ENCODE measurements around the gene B4GALT4.
"Not testable (repeated sequence)": the region's sequence is repeated elsewhere in the genome, so short reads cannot be mapped to it uniquely, and the experiment has no call there.

The B4GALT4 gene

GRCh38 chr3:119195151-119195476 is 45.6 kb downstream of the B4GALT4 start:
- DNase-seq = no peak

GRCh38 chr3:119194237-119195150 is 46.2 kb downstream of the B4GALT4 start:
- DNase-seq = no peak

- no peak for DNase-seq
Observed at GRCh38 chr3:119191800-119192199, 48.9 kb downstream of the B4GALT4 start.

- no peak for DNase-seq
Observed at GRCh38 chr3:119187266-119187665, 53.4 kb downstream of the B4GALT4 start.

GRCh38 chr3:119184796-119185570 is 55.7 kb downstream of the B4GALT4 start:
- DNase-seq = no peak

- no peak for DNase-seq
Observed at GRCh38 chr3:119184111-119184510, 56.6 kb downstream of the B4GALT4 start.

GRCh38 chr3:119181765-119182164 is 58.9 kb downstream of the B4GALT4 start:
- DNase-seq = no peak

- DNase-seq = no peak
Observed at GRCh38 chr3:119177321-119177720, 63.4 kb downstream of the B4GALT4 start.

- no peak for DNase-seq
Observed at GRCh38 chr3:119176778-119177177, 63.9 kb downstream of the B4GALT4 start.

- DNase-seq = no peak
Observed at GRCh38 chr3:119175872-119176756, 64.6 kb downstream of the B4GALT4 start.

GRCh38 chr3:119173325-119173724 is 67.4 kb downstream of the B4GALT4 start, which contains the start of gene UPK1B:
TSS of gene UPK1B (plus strand) at chr3:119173598. CDS start at chr3:119186742, 13,144 bp downstream.
- DNase-seq = no peak

- no peak for DNase-seq
Observed at GRCh38 chr3:119170821-119171220, 69.9 kb downstream of the B4GALT4 start.

- not testable (repeated sequence) for DNase-seq
Observed at GRCh38 chr3:119164745-119165144, 75.9 kb downstream of the B4GALT4 start.
